ENCODE measurements around the gene HTR6.

The HTR6 gene

DNA sequence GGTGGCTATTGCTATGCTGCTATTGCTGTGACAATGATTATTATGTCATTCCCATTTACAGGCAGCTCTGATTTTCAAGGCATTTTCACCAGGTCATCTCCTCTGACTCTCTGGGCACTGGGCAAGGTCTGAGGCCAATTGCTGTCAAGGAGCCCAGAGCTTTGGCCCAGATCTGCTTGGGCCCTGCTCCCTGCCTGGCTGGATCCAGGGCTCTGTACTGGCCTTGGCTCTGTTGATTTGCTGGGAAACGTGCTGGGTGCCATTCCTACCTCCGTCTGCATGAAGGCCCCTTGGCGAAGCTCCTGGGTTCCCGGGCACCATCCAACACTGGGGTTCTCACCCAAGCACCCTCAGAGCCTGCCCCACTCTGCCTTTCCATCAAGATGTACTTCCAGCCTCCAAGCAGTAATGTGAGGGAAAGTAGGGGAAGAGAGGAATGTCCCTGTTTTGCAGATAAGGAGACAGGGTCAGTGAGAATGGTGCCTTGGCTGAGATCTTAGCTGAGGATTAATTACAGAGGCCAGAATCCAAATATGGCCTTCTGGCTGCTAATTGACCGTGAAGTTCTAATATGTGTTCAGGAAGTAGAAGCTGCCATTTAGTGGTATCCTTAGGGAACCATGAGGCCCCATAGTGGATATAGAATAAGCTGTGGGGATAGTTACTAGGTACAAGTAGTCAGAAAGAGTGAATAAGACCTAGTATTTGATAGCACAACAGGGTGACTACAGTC lies 63.9 kb downstream of the HTR6 start:
- no peak for DNase-seq

DNA sequence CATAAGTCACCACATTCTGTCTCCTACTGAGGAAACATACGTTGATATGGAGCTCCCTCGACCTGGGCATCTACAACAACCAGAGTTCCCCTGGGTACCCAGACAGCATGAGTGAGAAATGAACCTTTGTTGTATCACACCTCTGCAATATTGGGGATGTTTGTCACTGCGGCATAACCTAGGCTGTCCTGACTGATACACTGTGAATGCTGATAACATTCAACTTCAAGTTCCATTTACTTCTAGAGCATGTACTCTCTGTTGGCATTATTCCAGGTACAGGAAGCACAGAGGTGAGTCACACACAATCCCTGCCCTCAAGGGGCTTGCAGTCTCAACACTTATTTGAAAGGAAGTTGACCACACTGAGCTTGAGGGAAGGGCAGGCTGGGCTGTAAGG lies 65.6 kb downstream of the HTR6 start:
- no peak for DNase-seq
